Activated CD8-positive, alpha-beta memory T cell treated with anti-CD3 and anti-CD28 coated beads for 4 hours (primary cell): ENCODE results near the gene FYTTD1.

Source experiments
- DNase-seq, 2 donors: peaks; one replicate each; pipeline ENCODE4 v3.0.0-alpha.2; 2020; ENCODE audit warnings: low read depth in 2 of 2

Gene FYTTD1

GRCh38 chr3:197737749-197738462 lies 11.8 kb upstream of the FYTTD1 start:
- DNase-seq: no peak

- no peak for DNase-seq
Observed at GRCh38 chr3:197742787-197743186, 6.9 kb upstream of the FYTTD1 start.

DNA sequence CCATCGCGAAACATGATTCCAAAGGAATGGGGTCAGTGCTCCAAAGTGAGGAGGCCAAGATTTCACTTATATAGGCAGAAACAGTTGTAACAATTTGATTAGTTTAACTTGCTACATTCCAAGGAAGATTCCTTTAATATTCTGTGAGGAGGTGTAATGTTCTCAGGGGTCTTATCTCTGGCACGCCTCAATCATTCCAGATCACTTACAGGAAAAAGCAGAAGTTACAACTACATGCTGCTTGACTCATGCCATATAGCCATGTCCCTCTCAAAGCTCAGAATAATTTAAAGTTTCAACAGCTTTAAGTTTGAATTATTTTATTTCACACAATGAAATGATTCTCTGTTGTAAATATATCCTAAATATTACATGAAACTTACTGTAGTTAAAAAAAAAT lies 3.5 kb upstream of the FYTTD1 start:
- no peak for DNase-seq

DNA sequence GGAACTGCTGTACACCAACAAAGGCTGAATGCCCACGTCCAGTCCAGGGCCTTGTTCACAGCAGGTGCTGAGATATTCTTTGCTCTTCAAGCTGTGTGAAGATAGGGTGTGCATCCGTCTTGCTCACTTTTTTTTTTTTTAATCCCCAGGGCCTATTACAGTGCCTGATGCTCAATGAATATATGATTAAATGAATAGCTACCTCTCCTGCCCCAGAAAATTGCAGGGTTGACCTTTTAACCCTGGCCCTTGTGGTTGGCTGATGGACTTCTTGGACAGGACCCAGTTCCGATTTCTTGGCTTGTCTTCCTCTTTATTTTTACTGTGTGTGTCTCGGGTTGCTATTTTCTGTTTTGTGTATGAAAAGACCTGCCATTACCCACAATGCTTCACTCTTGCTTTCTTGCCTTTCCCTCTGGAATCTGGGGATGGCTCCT lies 2.9 kb upstream of the FYTTD1 start:
- no peak for DNase-seq

GRCh38 chr3:197748597-197749314 lies 927 bp upstream of the FYTTD1 start:
- no peak for DNase-seq

GRCh38 chr3:197749315-197749600 lies 425 bp upstream of the FYTTD1 start:
- peak in 1 of 2 donors; percentile 25 for DNase-seq

- peak in 1 of 2 donors; percentile 20 for DNase-seq
Observed at GRCh38 chr3:197750396-197750831, 731 bp downstream of the FYTTD1 start.

GRCh38 chr3:197750858-197751737 lies 1.4 kb downstream of the FYTTD1 start:
- DNase-seq: no peak

GRCh38 chr3:197752107-197752506 lies 2.4 kb downstream of the FYTTD1 start:
- DNase-seq: no peak

DNA sequence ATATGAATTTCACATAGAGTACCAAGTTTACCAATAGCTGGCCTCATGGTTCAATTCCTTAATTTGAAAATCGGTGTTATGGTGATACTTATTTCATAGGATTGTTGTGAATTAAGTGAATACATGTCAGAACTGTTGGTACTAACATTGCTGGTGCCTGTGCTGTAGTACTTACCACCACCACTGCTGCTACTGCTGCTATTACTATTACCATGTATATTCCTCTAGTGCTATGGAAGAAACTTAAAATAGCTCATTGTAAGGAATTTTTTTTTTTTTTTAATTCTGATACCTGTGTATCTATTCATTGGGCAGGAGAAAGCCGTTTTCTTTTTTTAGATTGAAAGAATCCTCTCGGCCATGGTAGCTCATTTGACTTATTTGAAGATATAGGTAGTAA lies 3.6 kb downstream of the FYTTD1 start:
- DNase-seq: no peak

- no peak for DNase-seq
Observed at GRCh38 chr3:197756704-197757103, 7.0 kb downstream of the FYTTD1 start.

- no peak for DNase-seq
Observed at GRCh38 chr3:197758512-197758911, 8.8 kb downstream of the FYTTD1 start.

DNA sequence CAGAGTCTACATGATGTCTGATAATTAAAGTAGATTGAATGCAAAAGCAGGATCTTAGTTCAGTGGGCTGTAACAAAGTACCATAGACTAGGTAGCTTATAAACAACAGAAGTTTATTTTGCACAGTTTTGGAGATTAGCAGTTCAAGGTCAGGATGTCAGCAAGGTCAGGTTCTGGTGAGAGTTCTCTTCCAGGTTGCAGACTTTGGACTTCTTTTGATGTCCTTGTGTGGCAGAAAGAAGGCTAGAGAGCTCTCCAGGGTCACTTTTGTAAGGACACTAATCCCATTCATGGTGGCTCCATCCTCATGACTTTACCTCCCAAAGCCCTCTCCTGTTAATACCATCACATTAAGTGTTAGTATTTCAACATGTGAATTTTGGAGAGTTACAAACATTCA lies 12.1 kb downstream of the FYTTD1 start:
- no peak for DNase-seq

DNA sequence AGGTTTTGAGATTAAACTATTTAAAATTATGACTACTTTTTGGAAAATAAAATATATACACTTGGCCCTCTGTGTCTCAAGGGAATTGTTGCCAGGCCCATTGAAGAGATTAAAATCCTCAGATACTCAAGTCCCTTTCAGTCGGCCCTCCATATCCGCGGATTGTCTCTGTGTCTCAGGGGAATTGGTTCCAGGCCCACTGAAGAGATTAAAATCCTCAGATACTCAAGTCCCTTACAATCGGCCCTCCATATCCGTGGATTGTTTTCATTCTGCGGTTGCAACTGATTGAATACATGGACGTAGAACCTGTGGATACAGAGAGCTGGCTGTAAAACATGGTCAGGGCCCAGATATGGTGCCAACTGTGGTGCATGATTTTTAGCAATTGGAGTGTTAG lies 25.6 kb downstream of the FYTTD1 start:
- no peak for DNase-seq

DNA sequence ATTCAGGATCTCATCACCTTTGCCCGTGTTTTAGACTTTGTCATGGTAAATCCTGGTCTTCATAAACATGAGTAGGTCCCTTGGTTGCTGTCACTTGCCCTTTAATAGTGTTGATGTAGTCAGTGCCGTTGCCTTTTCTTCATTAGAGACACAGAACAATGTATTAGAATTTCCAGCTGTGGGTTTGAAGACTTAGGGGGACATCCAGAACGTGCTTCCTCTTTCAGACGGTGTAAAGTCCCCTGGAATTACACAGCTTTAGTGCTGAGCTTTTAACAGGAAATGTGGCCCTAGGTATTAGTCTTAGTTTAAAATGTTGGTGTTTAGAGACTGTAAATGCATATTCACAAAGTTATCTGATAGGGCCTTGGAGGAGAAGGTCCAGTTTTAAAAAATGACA lies 32.5 kb downstream of the FYTTD1 start:
- DNase-seq: no peak

- no peak for DNase-seq
Observed at GRCh38 chr3:197784019-197784585, 34.4 kb downstream of the FYTTD1 start.

GRCh38 chr3:197787412-197787811 lies 37.7 kb downstream of the FYTTD1 start:
- DNase-seq: no peak

DNA sequence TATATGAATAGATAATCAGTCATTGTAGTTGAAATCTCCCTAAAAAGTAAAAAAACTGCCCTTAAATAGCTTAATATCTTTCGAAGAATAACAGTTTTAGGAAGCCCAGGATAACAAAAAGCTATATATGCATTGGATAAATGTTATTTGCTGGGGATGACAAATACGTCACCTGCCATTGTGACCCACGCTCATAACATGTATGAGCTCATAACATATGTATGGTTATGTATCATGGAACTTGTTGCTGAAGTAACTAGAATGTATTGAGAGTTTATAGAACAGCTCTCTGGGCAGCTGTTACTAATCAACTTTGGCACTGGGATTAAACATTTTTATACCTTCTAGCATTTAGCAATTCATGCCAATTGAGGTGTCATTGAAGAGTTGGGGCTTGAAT lies 39.6 kb downstream of the FYTTD1 start:
- no peak for DNase-seq

DNA sequence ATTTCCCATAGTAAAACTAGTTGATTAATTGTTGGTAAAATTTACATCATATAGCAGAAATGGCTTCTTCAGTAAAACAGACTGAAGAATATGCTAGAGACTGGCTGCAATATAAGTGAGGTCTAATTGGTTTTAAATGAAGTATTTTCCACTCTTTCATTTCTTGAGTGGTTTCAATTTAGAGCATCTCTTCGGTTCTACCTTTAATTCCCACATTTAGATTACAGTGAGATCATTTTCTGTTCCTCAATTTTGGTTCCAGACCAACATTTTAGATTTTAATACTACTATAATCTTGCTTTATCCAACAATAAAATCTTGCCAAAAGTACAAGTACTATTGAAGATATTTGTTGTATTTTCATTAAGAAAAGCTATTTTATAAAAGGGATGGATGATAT lies 40.4 kb downstream of the FYTTD1 start:
- DNase-seq: no peak

DNA sequence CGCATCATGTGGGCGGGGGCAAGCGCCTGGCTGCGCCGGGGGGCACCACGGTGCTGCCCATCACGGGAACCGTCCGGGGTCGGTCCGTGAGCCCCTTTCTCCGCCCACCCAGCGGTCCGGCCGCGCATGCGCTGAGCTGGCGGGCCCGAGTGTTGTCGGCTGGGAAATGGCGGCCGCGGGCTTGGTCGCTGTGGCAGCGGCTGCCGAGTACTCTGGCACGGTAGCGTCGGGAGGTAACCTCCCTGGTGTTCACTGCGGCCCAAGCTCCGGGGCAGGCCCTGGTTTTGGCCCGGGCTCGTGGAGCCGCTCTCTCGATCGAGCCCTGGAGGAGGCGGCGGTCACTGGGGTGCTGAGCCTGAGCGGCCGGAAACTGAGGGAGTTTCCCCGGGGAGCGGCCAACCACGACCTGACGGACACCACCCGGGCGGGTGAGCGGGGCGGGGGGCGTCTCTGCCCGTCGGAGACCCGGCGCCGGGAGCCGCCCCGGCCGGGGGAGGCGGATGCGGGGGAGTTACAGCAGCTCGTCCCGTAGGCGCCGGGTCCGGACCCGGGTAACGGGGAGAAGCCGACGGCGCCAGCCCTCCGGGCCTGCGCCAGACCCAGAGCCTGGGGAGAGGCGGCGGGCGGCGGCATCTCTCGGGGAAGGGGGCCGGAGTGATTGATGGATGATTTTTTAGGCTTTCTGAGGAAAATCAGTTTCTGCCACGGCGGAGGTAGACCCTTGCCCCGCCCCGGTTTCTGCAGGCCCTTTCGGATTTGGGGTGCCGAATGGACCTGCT lies 41.6 kb downstream of the FYTTD1 start, which contains the start of gene LRCH3:
TSS of gene LRCH3 (plus strand) at position 142 of the 779 bp plus-strand sequence. CDS start at position 167, 25 bp downstream.
- DNase-seq: peak; percentile 61 to 67
